HG02943 (cell line): ENCODE measurements around the gene C20orf144.
"Not testable (repeated sequence)": the region's sequence is repeated elsewhere in the genome, so short reads cannot be mapped to it uniquely, and the experiment has no call there.

Source experiments
- ATAC-seq: cut with Tn5 transposase; IDR thresholded peaks from one replicate; pipeline ENCODE4 v1.9.1; 2021; ENCODE audit warnings: mild to moderate bottlenecking, low read depth, moderate library complexity; ENCODE audit not compliant: unreplicated experiment

Gene C20orf144

GRCh38 chr20:33662172-33662571, at the start of gene C20orf144:
TSS of gene C20orf144 (plus strand) at chr20:33662327. CDS start at chr20:33662346, 19 bp downstream.
- ATAC-seq = no peak

GRCh38 chr20:33621717-33622400, 40.3 kb upstream of the C20orf144 start:
- ATAC-seq = no peak

GRCh38 chr20:33622705-33623365, 39.3 kb upstream of the C20orf144 start:
- ATAC-seq = no peak

GRCh38 chr20:33624399-33624798, 37.7 kb upstream of the C20orf144 start:
- ATAC-seq = no peak

GRCh38 chr20:33626190-33626589, 35.9 kb upstream of the C20orf144 start:
- ATAC-seq = no peak

- ATAC-seq = no peak
Observed at GRCh38 chr20:33627577-33628216, 34.4 kb upstream of the C20orf144 start.

- no peak for ATAC-seq
Observed at GRCh38 chr20:33629533-33629932, 32.6 kb upstream of the C20orf144 start.

- ATAC-seq = no peak
Observed at GRCh38 chr20:33629979-33630378, 32.1 kb upstream of the C20orf144 start.

GRCh38 chr20:33630507-33630906, 31.6 kb upstream of the C20orf144 start:
- ATAC-seq = no peak

GRCh38 chr20:33631910-33632309, 30.2 kb upstream of the C20orf144 start:
- not testable (repeated sequence) for ATAC-seq

- no peak for ATAC-seq
Observed at GRCh38 chr20:33635341-33635740, 26.8 kb upstream of the C20orf144 start.

- no peak for ATAC-seq
Observed at GRCh38 chr20:33636776-33637175, 25.4 kb upstream of the C20orf144 start.

- ATAC-seq = no peak
Observed at GRCh38 chr20:33640287-33640686, 21.8 kb upstream of the C20orf144 start.

- no peak for ATAC-seq
Observed at GRCh38 chr20:33644313-33645071, 17.6 kb upstream of the C20orf144 start.

GRCh38 chr20:33645072-33645358, 17.1 kb upstream of the C20orf144 start:
- no peak for ATAC-seq

- no peak for ATAC-seq
Observed at GRCh38 chr20:33645396-33645795, 16.7 kb upstream of the C20orf144 start.

- no peak for ATAC-seq
Observed at GRCh38 chr20:33646191-33646590, 15.9 kb upstream of the C20orf144 start.

GRCh38 chr20:33646959-33647602, 15.0 kb upstream of the C20orf144 start:
- ATAC-seq = not testable (repeated sequence)

GRCh38 chr20:33647603-33648395, 14.3 kb upstream of the C20orf144 start:
- peak; percentile 61 for ATAC-seq
